SW480 (cell line): ENCODE data around the gene APLNR.
"Not testable (repeated sequence)": the region's sequence is repeated elsewhere in the genome, so short reads cannot be mapped to it uniquely, and the experiment has no call there.

Experiments used
- DNase-seq: peaks from one replicate; pipeline ENCODE4 v3.0.0-alpha.2; 2016; ENCODE audit warnings: low spot score

APLNR gene

GRCh38 chr11:57237204-57237681 is at the start of gene APLNR:
Gene APLNR, minus strand, starts transcription at chr11:57237250. Its CDS starts 246 bp downstream, at chr11:57237004.
- DNase-seq = peak; percentile 24

DNA sequence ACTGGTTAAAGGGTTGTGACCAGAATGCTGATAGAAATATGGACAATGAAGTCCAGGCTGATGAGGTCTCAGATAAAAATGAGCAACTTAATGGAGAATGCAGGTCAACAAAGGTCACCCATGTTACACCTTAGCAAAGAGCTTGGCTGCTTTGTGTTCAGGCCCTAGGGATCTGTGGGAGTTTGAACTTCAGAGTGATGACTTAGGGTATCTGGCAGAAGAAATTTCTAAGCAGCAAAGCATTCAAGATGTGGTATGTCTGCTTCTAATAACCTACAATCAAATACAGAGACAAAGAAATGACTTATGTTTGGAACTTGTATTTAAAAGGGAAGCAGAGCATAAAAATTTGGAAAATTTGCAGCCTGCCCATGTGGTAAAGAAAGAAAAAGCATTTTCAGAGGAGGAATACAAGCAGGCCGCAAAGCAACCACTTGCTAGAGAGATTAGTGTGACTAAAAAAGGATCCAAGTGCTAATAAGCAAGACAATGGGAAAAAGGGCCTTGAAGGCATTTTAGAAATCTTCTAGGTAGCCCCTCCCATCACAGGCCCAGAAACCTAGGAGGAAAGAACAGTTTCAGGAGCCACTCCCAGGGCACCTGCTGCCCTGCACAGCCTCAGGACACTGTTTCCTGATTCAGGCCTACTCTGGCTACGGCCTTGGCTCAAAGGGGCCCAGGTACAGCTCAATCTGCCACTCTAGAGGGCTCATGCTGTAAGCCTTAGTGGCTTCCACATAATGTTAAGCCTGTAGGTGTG is 46.4 kb upstream of the APLNR start:
- no peak for DNase-seq

DNA sequence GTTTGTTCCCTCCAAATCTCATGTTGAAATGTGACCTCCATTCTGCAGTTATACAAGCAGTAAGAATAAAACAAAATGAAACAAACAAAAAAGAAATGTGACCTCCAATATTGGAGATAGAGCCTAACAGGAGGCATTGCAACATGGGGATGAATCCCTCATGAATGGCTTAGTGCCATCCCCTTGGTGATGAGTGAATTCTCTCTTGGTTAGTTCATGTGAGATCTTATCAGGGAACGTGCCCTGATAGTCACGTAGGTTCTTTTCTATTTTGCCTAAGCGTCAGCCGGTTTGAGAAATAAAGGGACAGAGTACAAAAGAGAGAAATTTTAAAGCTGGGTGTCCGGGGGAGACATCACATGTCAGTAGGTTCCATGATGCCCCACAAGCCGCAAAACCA is 44.5 kb upstream of the APLNR start:
- DNase-seq = not testable (repeated sequence)

DNA sequence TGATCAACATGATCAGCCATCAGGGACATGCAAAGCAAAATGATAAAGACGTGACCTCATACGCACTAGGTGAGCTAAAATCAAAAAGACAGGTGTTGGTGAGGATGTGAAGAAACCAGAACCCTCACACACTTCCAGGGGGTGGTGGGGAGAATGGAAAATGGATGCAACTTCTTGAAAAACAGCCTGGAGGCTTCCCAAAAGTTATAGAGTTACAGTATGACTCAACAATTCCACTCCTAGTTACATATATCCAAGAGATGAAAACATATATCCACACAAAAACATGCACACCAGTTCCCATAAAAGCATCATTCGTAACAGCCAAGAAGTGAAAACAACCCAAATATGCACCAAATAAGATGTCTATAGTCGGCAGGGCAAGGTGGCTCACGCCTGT is 42.1 kb upstream of the APLNR start:
- no peak for DNase-seq

- no peak for DNase-seq
Measured at GRCh38 chr11:57278721-57279095, 41.7 kb upstream of the APLNR start.

GRCh38 chr11:57277845-57278720 is 41.0 kb upstream of the APLNR start:
- peak; percentile 70 for DNase-seq

- DNase-seq = no peak
Measured at GRCh38 chr11:57276971-57277675, 40.1 kb upstream of the APLNR start.

- no peak for DNase-seq
Measured at GRCh38 chr11:57276169-57276970, 39.3 kb upstream of the APLNR start.

- DNase-seq = no peak
Measured at GRCh38 chr11:57275582-57275981, 38.5 kb upstream of the APLNR start.

DNA sequence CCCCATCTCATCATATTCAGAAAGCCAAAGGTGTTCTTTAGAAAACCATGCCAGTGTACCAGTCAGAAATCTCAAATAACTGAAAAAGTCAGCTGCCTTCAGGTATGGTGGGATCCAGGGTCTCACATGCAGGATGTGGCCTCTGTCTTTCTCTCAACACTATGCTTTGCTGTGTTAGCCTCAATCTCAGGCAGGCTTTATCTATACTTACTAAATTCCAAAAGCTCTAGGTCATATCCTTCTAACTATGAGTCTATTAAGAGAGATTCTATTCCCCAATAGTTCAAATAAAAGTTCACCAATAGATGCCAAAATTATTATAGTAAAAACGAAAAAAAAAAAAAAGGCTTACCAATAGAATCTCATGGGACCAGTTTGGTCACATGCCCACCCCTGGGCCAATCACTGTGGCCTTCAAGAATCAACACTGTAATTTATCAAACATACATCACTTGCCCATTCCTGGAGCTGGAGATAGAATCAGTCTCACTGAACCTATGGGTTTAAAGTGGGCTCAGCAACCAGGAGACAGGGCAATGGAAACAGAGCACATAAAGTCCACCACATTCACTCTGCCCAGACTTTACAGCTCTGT is 38.0 kb upstream of the APLNR start:
- DNase-seq = no peak

GRCh38 chr11:57273448-57274058 is 36.5 kb upstream of the APLNR start:
- DNase-seq = no peak

DNA sequence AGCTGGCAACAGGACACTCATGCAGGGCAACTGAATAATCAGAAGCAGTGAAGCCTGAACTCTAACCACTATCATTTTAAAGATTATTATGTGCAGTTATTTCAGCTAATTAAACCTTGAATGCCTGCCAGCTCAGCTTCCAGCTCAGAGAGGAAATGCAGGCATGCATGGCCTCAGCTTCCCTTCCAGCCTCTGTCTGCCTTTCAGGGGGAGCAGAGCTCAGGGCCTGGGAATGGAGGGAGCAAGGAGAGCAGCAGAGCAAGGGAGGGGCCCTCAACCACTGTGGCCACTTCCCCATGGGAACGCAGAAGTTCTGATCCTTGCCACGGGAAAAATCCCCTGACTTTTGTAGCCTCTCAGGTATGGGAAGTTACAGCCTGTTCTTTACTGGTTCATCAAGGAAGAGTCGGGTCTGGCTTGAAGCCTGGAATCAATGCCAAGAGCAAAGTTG is 32.5 kb upstream of the APLNR start:
- no peak for DNase-seq

DNA sequence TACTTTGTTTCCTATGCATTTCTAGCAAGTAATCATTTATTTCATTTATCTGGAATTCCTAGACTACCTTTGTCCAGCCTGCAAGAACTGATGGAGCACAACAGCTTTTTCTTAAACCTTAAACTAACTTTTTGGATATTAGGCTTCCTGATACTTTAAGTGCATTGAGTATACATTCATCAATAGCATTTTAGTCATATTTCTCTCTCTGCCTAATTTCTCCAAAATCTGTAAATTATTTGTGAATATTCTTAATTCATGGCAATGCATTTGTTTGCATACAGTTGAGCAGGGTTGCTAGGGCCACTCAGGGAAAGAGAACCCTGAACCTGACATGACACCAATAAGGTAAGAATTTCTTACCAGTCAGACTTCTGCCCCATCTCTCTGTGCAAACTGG is 29.1 kb upstream of the APLNR start:
- DNase-seq = no peak

DNA sequence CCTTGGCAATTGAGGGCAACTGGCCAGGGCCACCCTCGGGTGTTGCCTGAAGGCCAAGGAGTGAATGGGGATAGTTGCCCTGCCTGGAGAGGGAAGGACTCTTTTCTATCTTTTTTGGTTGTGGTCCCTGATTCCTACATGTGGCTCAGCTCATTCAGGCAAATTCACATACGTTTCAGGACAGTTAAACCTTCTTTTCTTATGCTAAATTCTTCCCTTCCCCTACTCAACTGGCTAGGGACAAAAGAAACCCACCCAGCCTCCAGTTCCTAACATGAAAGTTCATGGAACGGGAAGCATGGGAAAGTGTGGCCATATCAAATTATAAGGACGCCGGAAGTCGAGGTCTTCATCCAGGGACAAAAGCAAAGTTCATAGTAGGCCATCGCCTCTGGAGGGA is 26.3 kb upstream of the APLNR start:
- DNase-seq = no peak

- DNase-seq = no peak
Measured at GRCh38 chr11:57262157-57262556, 25.1 kb upstream of the APLNR start.

DNA sequence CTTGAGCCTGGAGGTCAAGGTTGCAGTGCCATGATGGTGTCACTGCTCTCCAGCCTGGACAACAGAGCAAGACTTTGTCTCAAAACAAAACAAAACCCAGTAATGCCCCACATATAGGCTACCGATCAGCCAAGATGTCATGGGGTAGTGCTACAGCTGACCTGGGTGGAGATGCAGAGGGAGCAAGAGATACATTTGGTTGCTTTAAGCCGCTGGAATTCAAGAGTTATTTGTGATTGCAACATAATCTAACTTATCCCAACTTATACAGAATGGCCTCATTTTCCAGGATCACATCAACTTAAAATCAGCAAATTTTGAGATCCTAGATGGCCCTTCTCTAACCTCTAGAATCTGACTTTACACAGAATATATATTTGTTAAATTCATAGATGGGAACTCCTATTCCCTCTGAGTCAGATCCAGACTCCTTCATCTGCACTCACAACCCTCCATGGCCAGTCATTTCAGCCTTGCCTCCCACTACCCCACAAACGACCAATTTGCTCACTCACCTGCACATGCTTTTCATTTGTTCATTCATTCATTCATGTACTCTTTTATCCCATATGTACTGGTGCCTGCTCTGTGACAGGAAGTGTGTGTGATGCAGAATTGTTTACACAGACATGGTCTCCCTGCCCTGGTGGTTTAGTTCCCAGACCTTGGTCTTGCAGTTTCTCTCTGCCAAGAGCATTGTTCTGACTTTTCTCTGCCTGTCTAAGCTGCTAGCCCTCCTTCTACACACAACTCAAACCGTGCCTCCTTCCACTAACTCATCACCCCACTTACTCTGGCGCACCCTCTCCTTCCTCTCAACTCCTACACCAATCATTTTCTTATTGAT is 24.1 kb upstream of the APLNR start:
- no peak for DNase-seq

DNA sequence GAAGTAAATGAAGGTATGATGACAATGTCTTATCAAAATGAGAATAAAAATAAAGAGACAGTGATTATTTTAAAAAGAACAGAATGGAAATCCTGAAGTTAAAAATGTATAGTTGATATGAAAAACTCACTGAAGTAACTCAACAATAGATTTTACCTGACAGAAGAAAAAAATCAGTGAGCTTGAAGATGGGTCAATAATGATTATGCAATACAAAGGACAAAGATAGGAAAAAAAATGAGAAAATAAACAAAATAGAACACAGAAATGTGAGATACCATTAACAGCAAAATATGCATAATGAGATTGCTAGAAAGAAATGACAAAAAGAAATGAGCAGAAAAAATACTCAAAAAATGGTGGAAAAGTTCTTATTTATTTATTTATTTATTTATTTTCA is 19.1 kb upstream of the APLNR start:
- DNase-seq = no peak

DNA sequence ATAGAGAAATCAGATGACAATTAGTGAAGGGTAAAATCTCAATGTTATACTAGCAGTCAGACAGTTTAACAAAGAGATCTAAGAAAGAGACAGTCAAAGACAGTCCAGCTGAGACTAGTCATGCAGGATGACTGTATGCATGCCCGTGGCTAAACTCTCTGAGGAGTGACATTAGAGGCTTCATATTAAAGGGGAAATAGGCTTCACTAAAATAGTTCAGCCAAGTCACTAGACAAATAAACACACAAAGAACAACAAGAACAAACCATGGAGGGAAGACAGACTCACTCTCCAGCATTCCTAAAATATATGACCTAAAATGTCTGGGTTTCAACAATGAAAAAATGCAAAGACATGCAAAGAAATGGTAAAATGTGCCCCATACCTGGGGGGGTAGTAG is 18.6 kb upstream of the APLNR start:
- DNase-seq = no peak

DNA sequence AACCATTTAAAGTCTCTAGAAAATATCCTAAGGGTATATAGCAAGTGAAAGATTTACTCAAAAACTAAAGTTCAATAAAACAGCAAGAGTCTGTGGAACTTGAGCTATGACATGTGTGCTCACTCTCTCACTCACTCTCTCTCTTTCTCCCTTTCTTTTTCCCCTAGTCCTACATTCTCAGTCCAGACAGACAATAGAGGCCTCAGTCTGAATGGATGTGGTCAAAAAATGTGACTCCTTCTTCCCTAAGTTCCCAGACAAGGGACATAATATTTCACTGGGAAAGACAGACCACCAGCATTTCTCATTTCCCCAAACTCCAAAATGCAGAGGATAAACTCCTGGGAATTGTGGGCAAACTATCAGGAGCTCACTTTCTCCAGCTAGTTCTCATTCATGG is 17.6 kb upstream of the APLNR start:
- no peak for DNase-seq
